GM10248 (cell line): ENCODE data around the gene TDRD3.

Experiments used
- CTCF ChIA-PET: fragments of 300-600 bp; sonication (Branson Sonifier 250); formaldehyde crosslinking; extraction: SDS; loops from one replicate; lab custom pipeline; 2021; ENCODE audit warnings: antibody characterized with exemption; lab: Yijun Ruan, JAX
- POLR2A ChIA-PET: fragments of 350-650 bp; sonication (Branson Sonifier 250); formaldehyde crosslinking; extraction: SDS; loops from one replicate; lab custom pipeline; 2020; ENCODE audit warnings: antibody characterized with exemption; lab: Yijun Ruan, JAX
- DNase-seq: peaks from one replicate; pipeline ENCODE4 v3.0.0; 2012; ENCODE audit errors: extremely low spot score
- CTCF ChIP-seq: IDR thresholded peaks from 2 replicates; pipeline ENCODE4 v1.5.1; 2012; ENCODE audit warnings: mild to moderate bottlenecking, low read depth; ENCODE audit errors: extremely low read depth, missing control alignments, control extremely low read depth

TDRD3 gene

DNA sequence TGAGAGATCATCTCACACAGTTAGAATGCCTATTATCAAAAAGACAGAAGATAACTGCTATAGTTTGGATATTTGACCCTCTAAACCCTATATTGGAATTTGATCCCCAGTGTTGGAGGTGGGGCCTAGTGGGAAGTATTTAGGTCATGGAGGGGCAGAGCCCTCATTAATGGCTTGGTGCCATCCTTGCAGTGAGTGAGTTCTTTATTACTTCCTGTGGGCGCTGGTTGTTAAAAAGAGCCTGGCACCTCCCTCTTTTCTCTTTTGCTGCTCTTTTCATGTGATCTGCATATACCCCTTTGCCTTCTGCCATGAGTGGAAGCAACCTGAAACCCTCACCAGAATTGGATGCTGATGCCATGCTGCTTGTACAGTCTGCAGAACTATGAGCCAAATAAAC, 66.8 kb downstream of the TDRD3 start:
- no peak for DNase-seq
- ChIA-PET POLR2A (no interaction called here), CTCF (interaction anchor here (1.0 kb wide), 1 partner anchor 52 kb away, joined by 3 read pairs; no protein-coding TSS in a partner anchor)
- no peak for TF ChIP-seq CTCF

- CTCF ChIA-PET = interaction anchor here (0.8 to 3.0 kb wide), 5 partner anchors 13 to 26 kb away, joined by 3 to 8 read pairs (median 3); no protein-coding TSS in a partner anchor
- no peak for DNase-seq
- TF ChIP-seq CTCF = no peak
- POLR2A ChIA-PET = no interaction called here
These were observed 70.1 kb downstream of the TDRD3 start for GRCh38 chr13:60467098-60467497.

DNA sequence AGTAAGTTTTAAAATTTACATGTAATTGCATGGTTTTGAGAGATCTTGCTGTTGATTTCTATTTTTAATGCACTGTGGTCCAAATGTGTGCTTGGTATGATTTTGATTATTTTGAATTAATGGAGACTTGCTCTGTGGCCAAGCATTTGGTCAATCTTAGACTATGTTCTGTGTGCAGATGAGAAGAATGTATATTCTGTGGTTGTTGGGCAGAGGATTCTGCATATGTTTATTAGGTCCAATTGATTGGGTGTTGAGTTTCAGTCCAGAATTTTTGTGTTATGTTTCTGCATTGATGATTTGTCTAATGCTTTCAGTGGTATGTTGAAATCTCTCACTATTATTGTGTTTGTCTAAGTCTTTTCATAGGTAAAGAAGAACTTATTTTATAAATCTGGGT, 82.3 kb downstream of the TDRD3 start:
- DNase-seq = no peak
- POLR2A ChIA-PET = no interaction called here
- CTCF ChIA-PET = no interaction called here
- no peak for TF ChIP-seq CTCF

DNA sequence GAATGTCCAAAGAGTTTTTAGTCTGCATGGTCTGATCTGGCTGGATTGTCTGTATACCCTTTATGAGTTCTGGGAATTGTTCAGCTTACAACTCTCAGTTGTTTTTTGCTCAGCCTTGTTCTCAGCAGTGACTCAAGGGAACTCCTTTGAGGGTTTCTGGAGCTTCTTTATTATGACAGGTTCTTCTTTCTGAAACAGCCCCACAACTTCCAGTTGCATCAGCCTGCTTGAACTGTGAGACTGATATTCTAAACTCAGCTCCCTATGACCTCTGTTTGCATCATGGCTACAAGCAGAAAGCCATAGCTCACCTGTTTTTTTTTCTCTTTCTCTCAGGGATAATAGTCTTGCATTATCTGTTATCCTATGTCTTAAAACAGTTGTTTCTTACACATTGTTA, 85.0 kb downstream of the TDRD3 start:
- no peak for DNase-seq
- TF ChIP-seq CTCF = no peak
- ChIA-PET POLR2A (no interaction called here), CTCF (interaction anchor here (1.2 to 1.5 kb wide), 3 partner anchors 13 to 19 kb away, joined by 3 to 5 read pairs (median 3); no protein-coding TSS in a partner anchor)

- no peak for DNase-seq
- TF ChIP-seq CTCF = no peak
- POLR2A ChIA-PET = no interaction called here
- CTCF ChIA-PET = interaction anchor here (2.4 kb wide), 1 partner anchor 12 kb away, joined by 8 read pairs; no protein-coding TSS in a partner anchor
These were observed 87.8 kb downstream of the TDRD3 start for GRCh38 chr13:60484865-60485264.

GRCh38 chr13:60491531-60491930, 94.5 kb downstream of the TDRD3 start:
- ChIA-PET POLR2A (no interaction called here), CTCF (no interaction called here)
- no peak for DNase-seq
- TF ChIP-seq CTCF = no peak
